GM19452 (cell line): ENCODE measurements around the gene ZNF688.

Experiments
- ATAC-seq: cut with Tn5 transposase; IDR thresholded peaks from one replicate; pipeline ENCODE4 v1.9.1; 2021; ENCODE audit not compliant: unreplicated experiment

Gene ZNF688

GRCh38 chr16:30585400-30586191 lies 14.1 kb upstream of the ZNF688 start, which contains the start of gene ZNF785:
TSS of gene ZNF785 (minus strand) at chr16:30585697. CDS start at chr16:30585611, 86 bp downstream.
- ATAC-seq, result no peak

- ATAC-seq, result no peak
Observed at GRCh38 chr16:30585022-30585399, 13.5 kb upstream of the ZNF688 start.

- no peak for ATAC-seq
Observed at GRCh38 chr16:30582611-30583340, 11.3 kb upstream of the ZNF688 start.

- ATAC-seq, result no peak
Observed at GRCh38 chr16:30581457-30581856, 9.9 kb upstream of the ZNF688 start.

- ATAC-seq, result no peak
Observed at GRCh38 chr16:30574678-30575077, 3.2 kb upstream of the ZNF688 start.

GRCh38 chr16:30570636-30571444 lies 674 bp downstream of the ZNF688 start:
- no peak for ATAC-seq

GRCh38 chr16:30569746-30570635 lies 1.5 kb downstream of the ZNF688 start:
- no peak for ATAC-seq

- ATAC-seq, result no peak
Observed at GRCh38 chr16:30569281-30569680, 2.2 kb downstream of the ZNF688 start.

GRCh38 chr16:30567991-30568638 lies 3.4 kb downstream of the ZNF688 start:
- ATAC-seq, result no peak

GRCh38 chr16:30567160-30567990 lies 4.1 kb downstream of the ZNF688 start:
- no peak for ATAC-seq

- no peak for ATAC-seq
Observed at GRCh38 chr16:30566531-30566930, 5.0 kb downstream of the ZNF688 start.

- no peak for ATAC-seq
Observed at GRCh38 chr16:30565984-30566383, 5.5 kb downstream of the ZNF688 start.

- ATAC-seq, result no peak
Observed at GRCh38 chr16:30565526-30565925, 6.0 kb downstream of the ZNF688 start.

- no peak for ATAC-seq
Observed at GRCh38 chr16:30562021-30562420, 9.5 kb downstream of the ZNF688 start.

GRCh38 chr16:30561089-30561816 lies 10.3 kb downstream of the ZNF688 start:
- ATAC-seq, result no peak

- ATAC-seq, result no peak
Observed at GRCh38 chr16:30559690-30560089, 11.8 kb downstream of the ZNF688 start.

- no peak for ATAC-seq
Observed at GRCh38 chr16:30558789-30559377, 12.6 kb downstream of the ZNF688 start.
